B cell (primary cell): ENCODE results near the gene CAMTA1.

ENCODE experiments used
- CTCF ChIP-seq: fragments of 200-600 bp; IDR thresholded peaks from one replicate; pipeline ENCODE4 v1.8.0; 2022; ENCODE audit warnings: antibody characterized with exemption, mild to moderate bottlenecking
- EZH2 ChIP-seq: IDR thresholded peaks from 2 replicates; pipeline ENCODE4 v1.6.1; 2012; ENCODE audit warnings: borderline replicate concordance, low read depth, mild to moderate bottlenecking, moderate library complexity, low read length; ENCODE audit not compliant: insufficient read depth, poor library complexity, severe bottlenecking

GRCh38 chr1:7641587-7642417 is 856.5 kb downstream of the CAMTA1 start:
- TF ChIP-seq EZH2 (no peak), CTCF (no peak)
